ENCODE data around the gene UROC1.

- no peak for TF ChIP-seq POLR2A (IDR thresholded peaks at IDR 0.05; ENCODE audit: low read depth, low read length)
- no peak for TF ChIP-seq TAF1 (IDR thresholded peaks at IDR 0.05; ENCODE audit: borderline replicate concordance, low read depth, low read length)
- TF ChIP-seq POLR2AphosphoS5 (IDR thresholded peaks at IDR 0.05; ENCODE audit: low read depth, low read length), result no peak
Observed at GRCh38 chr3:126441256-126441880, 76.2 kb downstream of the UROC1 start.
